Measurements from ENCODE around the gene MACROD1. TPM values are rescaled to one million over a fixed set of nuclear protein-coding genes. Genes with fewer than 3 reads are reported as not detected.

The MACROD1 gene
- total RNA-seq, 2 donors from 2014 or later, result 50.7 to 59.0 TPM

DNA sequence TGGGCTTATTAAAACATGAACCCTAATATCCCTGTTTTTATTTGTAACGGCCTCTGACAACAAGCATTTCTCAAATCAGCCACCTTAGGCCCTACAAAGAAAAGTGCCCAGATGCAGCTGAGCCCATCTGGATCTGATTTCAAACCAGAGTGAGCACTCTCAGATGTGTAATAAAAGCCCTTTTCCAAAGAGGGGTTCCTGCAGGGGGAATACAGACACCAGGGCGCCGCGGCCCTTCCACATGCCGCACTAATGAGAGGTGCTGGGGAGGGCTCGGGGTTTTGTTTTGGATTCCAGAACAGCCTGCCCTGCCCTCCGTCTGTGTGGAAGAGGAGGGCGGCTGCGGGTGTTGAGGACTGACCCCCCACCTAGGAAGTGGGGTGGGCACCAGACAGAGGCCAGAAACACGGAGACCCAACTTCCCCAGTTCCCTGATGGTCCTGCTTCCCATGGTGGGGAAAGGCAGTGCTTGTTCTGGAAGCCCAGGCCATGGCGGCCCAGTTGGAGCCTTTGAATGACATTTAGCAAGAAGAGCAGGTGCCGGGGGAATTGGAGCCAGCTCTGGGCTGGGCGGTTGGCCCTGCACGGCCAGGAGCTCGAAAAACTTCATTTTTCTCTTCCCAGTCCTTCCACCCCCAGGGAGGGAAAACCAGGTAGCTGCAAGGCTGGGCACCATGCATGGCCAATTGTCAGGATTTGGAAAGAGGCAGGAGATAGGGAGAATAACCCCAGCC, 63.7 kb downstream of the MACROD1 start:
- H3K9me3 ChIP-seq, result no peaks in the 10 kb centered on the region
- no peaks in the 10 kb centered on the region for H3K27me3 ChIP-seq
- H3K27ac ChIP-seq, result no peak overlapping the region
- no peaks in the 10 kb centered on the region for H3K4me1 ChIP-seq
- H3K4me3 ChIP-seq, result no peak overlapping the region
- no peak for TF ChIP-seq CTCF (IDR thresholded peaks at IDR 0.05)
- no peaks in the 10 kb centered on the region for H3K36me3 ChIP-seq
- no peak for DNase-seq (ENCODE audit: low spot score)

- no peak for TF ChIP-seq CTCF (IDR thresholded peaks at IDR 0.05)
- Histone ChIP-seq H3K36me3 (no peaks in the 10 kb centered on the region), H3K27ac (no peak overlapping the region), H3K27me3 (no peaks in the 10 kb centered on the region), H3K4me1 (no peaks in the 10 kb centered on the region), H3K9me3 (no peaks in the 10 kb centered on the region), H3K4me3 (no peak overlapping the region)
- DNase-seq (ENCODE audit: low spot score), result no peak
Observed at GRCh38 chr11:64101461-64101860, 64.5 kb downstream of the MACROD1 start.

DNA sequence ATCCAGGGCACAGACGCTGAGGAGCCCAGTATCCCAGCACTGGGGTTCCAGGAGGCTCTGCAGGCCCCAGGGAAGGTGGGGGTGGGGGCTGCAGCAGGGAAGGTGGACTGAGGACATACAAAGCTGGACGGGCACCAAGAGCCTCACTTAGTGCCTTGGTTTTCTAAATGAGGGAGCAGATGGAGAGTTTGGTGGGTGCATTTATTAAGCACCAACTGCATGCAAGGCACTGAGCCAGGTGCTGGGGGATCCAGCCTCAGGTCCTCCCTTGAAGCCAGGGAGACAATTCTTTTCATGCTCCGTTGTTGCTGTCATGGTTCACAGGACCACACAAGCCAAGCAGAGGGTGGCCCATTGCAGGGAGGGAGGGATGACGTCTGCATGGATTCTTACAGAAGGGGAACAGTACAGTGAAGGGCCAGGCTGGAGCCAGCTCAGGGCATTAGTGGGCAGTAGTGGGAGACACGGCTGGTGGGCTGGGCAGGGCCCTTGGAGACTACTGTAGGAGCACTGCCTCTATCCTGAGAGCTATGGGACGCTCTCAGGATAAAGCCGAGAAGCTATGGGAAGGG, 65.0 kb downstream of the MACROD1 start:
- no peak for TF ChIP-seq CTCF (IDR thresholded peaks at IDR 0.05)
- no peaks in the 10 kb centered on the region for H3K27me3 ChIP-seq
- no peak for DNase-seq (ENCODE audit: low spot score)
- H3K27ac ChIP-seq, result no peak overlapping the region
- H3K4me3 ChIP-seq, result no peak overlapping the region
- H3K36me3 ChIP-seq, result no peaks in the 10 kb centered on the region
- peaks cover 0 to 5% of the 10 kb centered on the region in 2 donors for H3K4me1 ChIP-seq
- H3K9me3 ChIP-seq, result no peaks in the 10 kb centered on the region

DNA sequence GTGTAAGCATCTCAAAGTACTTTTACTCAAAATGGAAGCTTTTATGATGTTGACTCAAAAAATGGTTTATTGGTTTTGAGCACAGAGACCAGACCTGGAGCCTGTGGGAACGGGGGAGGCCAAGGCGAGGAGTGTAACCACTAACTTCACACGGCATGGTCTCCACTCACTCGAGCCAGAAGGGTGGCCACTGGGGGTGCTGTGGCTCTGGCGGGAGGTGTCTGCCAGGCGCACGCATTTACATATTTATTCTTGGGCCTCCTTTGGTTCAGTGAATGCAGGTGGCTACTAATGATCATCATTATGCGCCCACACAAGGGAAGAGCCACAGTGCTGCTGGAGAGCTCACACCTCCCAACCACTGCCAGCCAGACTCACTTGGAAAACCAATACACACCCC, 65.6 kb downstream of the MACROD1 start:
- no peak for DNase-seq (ENCODE audit: low spot score)
- no peak for TF ChIP-seq CTCF (IDR thresholded peaks at IDR 0.05)
- Histone ChIP-seq H3K36me3 (no peaks in the 10 kb centered on the region), H3K9me3 (no peaks in the 10 kb centered on the region), H3K4me3 (no peak overlapping the region), H3K27me3 (no peaks in the 10 kb centered on the region), H3K4me1 (peaks cover 0 to 9% of the 10 kb centered on the region in 2 donors), H3K27ac (no peak overlapping the region)

- Histone ChIP-seq H3K4me3 (no peak overlapping the region), H3K27ac (no peak overlapping the region), H3K27me3 (no peaks in the 10 kb centered on the region), H3K4me1 (peaks cover 0 to 9% of the 10 kb centered on the region in 2 donors), H3K9me3 (no peaks in the 10 kb centered on the region), H3K36me3 (no peaks in the 10 kb centered on the region)
- DNase-seq (ENCODE audit: low spot score), result no peak
- no peak for TF ChIP-seq CTCF (IDR thresholded peaks at IDR 0.05)
Observed at GRCh38 chr11:64099436-64099835, 66.5 kb downstream of the MACROD1 start.
